ENCODE measurements around the gene SORCS3.

DNA sequence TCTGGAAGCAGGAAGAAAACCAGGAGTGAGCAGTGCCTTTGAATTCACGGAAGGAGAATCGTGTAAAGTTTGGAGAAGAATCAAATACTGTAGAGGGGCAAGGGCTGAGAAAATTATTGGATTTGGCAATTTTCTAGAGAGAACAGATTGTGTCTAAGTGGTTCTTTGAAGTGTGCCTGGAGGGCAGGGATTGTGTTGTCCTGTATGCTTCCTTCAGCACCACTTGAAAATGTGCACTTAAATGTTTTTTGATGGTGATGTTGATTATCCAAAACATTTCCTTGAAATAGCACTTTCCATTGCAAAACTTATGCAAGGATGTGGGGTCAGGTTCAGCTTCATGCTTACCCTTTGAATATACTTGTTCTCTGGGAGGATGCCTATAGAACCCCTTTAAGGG is 360.2 kb downstream of the SORCS3 start:
- TF ChIP-seq, protein P1, sequence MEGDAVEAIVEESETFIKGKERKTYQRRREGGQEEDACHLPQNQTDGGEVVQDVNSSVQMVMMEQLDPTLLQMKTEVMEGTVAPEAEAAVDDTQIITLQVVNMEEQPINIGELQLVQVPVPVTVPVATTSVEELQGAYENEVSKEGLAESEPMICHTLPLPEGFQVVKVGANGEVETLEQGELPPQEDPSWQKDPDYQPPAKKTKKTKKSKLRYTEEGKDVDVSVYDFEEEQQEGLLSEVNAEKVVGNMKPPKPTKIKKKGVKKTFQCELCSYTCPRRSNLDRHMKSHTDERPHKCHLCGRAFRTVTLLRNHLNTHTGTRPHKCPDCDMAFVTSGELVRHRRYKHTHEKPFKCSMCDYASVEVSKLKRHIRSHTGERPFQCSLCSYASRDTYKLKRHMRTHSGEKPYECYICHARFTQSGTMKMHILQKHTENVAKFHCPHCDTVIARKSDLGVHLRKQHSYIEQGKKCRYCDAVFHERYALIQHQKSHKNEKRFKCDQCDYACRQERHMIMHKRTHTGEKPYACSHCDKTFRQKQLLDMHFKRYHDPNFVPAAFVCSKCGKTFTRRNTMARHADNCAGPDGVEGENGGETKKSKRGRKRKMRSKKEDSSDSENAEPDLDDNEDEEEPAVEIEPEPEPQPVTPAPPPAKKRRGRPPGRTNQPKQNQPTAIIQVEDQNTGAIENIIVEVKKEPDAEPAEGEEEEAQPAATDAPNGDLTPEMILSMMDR (IDR thresholded peaks at IDR 0.05; ENCODE audit: insufficient read depth, low read length) = no peak
- TF ChIP-seq, protein P2, sequence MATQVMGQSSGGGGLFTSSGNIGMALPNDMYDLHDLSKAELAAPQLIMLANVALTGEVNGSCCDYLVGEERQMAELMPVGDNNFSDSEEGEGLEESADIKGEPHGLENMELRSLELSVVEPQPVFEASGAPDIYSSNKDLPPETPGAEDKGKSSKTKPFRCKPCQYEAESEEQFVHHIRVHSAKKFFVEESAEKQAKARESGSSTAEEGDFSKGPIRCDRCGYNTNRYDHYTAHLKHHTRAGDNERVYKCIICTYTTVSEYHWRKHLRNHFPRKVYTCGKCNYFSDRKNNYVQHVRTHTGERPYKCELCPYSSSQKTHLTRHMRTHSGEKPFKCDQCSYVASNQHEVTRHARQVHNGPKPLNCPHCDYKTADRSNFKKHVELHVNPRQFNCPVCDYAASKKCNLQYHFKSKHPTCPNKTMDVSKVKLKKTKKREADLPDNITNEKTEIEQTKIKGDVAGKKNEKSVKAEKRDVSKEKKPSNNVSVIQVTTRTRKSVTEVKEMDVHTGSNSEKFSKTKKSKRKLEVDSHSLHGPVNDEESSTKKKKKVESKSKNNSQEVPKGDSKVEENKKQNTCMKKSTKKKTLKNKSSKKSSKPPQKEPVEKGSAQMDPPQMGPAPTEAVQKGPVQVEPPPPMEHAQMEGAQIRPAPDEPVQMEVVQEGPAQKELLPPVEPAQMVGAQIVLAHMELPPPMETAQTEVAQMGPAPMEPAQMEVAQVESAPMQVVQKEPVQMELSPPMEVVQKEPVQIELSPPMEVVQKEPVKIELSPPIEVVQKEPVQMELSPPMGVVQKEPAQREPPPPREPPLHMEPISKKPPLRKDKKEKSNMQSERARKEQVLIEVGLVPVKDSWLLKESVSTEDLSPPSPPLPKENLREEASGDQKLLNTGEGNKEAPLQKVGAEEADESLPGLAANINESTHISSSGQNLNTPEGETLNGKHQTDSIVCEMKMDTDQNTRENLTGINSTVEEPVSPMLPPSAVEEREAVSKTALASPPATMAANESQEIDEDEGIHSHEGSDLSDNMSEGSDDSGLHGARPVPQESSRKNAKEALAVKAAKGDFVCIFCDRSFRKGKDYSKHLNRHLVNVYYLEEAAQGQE (IDR thresholded peaks at IDR 0.05; ENCODE audit: insufficient replicate concordance, low read depth) = no peak

Data from HL-60 (cell line).